ENCODE results near the gene ST6GAL1.

DNA sequence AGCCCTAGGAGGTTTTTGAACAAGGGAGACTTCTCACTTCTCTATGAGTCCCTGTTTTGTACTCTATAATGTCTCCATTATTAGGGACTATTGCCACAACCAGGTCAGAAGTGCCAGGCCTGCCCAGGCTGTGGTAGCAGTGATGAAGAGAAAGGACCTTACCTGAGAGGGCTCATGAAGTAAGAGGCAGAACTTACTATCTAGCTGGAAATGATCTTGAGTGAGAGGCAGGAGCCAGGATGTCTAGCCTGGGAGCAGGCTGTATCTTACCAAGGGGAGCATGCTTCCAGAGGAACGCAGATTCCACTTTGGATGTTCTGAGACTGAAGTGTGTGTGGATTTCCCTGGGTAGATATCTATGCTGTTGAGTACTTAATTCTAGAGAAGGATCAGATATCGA is 115.7 kb downstream of the ST6GAL1 start:
- TF ChIP-seq POLR2A (IDR thresholded peaks at IDR 0.05) = no peak
- TF ChIP-seq, protein P1, sequence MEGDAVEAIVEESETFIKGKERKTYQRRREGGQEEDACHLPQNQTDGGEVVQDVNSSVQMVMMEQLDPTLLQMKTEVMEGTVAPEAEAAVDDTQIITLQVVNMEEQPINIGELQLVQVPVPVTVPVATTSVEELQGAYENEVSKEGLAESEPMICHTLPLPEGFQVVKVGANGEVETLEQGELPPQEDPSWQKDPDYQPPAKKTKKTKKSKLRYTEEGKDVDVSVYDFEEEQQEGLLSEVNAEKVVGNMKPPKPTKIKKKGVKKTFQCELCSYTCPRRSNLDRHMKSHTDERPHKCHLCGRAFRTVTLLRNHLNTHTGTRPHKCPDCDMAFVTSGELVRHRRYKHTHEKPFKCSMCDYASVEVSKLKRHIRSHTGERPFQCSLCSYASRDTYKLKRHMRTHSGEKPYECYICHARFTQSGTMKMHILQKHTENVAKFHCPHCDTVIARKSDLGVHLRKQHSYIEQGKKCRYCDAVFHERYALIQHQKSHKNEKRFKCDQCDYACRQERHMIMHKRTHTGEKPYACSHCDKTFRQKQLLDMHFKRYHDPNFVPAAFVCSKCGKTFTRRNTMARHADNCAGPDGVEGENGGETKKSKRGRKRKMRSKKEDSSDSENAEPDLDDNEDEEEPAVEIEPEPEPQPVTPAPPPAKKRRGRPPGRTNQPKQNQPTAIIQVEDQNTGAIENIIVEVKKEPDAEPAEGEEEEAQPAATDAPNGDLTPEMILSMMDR (IDR thresholded peaks at IDR 0.05) = no peak
